B cell (primary cell): ENCODE data around the gene PARD3B.

Experiments used
- EZH2 ChIP-seq: IDR thresholded peaks from 2 replicates; pipeline ENCODE4 v1.6.1; 2012; ENCODE audit warnings: borderline replicate concordance, low read depth, mild to moderate bottlenecking, moderate library complexity, low read length; ENCODE audit not compliant: insufficient read depth, poor library complexity, severe bottlenecking
- TF ChIP-seq, protein P1 (sequence below): fragments of 200-600 bp; IDR thresholded peaks from one replicate; pipeline ENCODE4 v1.8.0; 2022; ENCODE audit warnings: antibody characterized with exemption, mild to moderate bottlenecking

DNA sequence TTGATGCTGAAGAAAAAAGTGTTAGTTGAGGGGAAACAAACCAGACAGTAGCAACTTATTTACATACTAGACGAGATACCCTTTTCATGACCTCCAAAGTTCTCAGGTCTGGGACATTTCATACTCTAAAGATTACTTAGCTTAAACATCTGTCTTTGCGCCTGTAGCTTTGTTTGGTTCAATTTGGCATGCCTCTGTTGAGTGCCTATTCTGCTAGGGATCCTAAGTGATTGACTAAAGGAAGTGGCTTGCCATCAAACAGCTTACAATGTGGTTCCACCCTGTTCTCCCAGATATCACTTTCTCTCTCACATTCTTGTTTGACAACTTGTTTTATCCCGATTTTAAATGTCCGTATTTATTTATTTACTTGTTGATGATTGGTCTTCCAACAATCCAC, 488.8 kb downstream of the PARD3B start:
- TF ChIP-seq, protein P1, sequence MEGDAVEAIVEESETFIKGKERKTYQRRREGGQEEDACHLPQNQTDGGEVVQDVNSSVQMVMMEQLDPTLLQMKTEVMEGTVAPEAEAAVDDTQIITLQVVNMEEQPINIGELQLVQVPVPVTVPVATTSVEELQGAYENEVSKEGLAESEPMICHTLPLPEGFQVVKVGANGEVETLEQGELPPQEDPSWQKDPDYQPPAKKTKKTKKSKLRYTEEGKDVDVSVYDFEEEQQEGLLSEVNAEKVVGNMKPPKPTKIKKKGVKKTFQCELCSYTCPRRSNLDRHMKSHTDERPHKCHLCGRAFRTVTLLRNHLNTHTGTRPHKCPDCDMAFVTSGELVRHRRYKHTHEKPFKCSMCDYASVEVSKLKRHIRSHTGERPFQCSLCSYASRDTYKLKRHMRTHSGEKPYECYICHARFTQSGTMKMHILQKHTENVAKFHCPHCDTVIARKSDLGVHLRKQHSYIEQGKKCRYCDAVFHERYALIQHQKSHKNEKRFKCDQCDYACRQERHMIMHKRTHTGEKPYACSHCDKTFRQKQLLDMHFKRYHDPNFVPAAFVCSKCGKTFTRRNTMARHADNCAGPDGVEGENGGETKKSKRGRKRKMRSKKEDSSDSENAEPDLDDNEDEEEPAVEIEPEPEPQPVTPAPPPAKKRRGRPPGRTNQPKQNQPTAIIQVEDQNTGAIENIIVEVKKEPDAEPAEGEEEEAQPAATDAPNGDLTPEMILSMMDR: no peak
- no peak for TF ChIP-seq EZH2
